Vagina (tissue), 2 donors: ENCODE data around the gene ARID4B.

Experiments used
- POLR2A ChIP-seq, 2 donors: fragments of 450-650 bp; IDR thresholded peaks; one replicate each; pipeline ENCODE4 v1.6.1; 2017; ENCODE audit warnings: antibody characterized with exemption in 2 of 2, mild to moderate bottlenecking in 2 of 2, moderate library complexity in 2 of 2
- POLR2AphosphoS5 ChIP-seq, 2 donors: sonication (generic); formaldehyde crosslinking; IDR thresholded peaks; one replicate each; pipeline ENCODE4 v1.9.0; 2017; ENCODE audit warnings: antibody characterized with exemption in 2 of 2, mild to moderate bottlenecking in 2 of 2, low read depth in 1 of 2; ENCODE audit not compliant: insufficient read depth in 1 of 2
- TF ChIP-seq, protein P1 (sequence below), 3 experiments: fragments of 450-650 bp in 2 of 3; fragments of 200-600 bp in 1 of 3; sonication (generic) in 1 of 3; IDR thresholded peaks; one replicate each; pipeline ENCODE4 v1.5.1; 2017 to 2019; ENCODE audit warnings: antibody characterized with exemption in 3 of 3, mild to moderate bottlenecking in 2 of 3, moderate library complexity in 2 of 3

DNA sequence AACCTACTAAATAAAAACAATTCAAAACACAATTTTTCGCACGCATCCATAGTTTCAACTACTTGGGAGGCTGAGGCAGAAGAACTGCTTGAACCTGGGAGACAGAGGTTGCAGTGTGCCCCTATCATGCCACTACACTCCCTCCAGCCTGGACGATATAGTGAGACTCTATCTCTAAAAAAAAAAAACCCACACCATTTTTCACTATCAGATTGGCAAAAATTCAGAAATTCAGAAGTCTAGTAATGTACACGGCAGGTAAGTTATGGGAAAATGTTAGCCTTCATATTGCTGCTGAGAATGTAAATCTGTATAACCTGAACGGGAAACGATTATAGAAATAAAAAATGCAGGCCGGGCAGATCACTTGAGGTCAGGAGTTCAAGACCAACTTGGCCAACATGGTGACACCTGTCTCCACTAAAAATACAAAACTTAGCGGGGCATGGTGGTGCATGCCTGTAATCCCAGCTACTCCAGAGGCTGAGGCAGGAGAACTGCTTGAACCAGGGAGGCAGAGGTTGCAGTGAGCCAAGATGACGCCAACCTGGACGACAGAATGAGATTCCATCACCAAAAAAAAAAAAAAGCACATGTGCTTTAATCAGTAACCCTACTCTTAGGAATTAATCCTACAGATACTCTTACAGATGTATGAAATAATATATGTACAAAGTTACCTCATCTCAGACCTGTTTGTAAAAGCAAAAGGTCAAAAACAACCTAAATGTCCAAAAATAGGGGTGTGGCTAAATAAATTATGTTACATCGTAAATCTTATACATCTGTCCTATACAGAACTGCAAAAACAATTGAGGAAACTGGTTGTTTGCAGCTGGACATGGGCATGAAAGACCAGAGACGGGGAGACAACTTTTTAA, 37.9 kb downstream of the ARID4B start:
- TF ChIP-seq, protein P1, sequence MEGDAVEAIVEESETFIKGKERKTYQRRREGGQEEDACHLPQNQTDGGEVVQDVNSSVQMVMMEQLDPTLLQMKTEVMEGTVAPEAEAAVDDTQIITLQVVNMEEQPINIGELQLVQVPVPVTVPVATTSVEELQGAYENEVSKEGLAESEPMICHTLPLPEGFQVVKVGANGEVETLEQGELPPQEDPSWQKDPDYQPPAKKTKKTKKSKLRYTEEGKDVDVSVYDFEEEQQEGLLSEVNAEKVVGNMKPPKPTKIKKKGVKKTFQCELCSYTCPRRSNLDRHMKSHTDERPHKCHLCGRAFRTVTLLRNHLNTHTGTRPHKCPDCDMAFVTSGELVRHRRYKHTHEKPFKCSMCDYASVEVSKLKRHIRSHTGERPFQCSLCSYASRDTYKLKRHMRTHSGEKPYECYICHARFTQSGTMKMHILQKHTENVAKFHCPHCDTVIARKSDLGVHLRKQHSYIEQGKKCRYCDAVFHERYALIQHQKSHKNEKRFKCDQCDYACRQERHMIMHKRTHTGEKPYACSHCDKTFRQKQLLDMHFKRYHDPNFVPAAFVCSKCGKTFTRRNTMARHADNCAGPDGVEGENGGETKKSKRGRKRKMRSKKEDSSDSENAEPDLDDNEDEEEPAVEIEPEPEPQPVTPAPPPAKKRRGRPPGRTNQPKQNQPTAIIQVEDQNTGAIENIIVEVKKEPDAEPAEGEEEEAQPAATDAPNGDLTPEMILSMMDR (IDR thresholded peaks at IDR 0.05), result no peak
- TF ChIP-seq POLR2AphosphoS5 (IDR thresholded peaks at IDR 0.05; ENCODE audit: insufficient read depth in 1 of 2, low read depth in 1 of 2), result no peak
- TF ChIP-seq POLR2A (IDR thresholded peaks at IDR 0.05), result no peak
